Fibroblast of lung (primary cell): ENCODE data around the gene ZGRF1.

Experiments used
- EZH2 ChIP-seq: IDR thresholded peaks from 2 replicates; pipeline ENCODE4 v1.5.1; 2012; ENCODE audit warnings: low read length, control low read depth, mild to moderate bottlenecking; ENCODE audit errors: missing control alignments
- TF ChIP-seq, protein P1 (sequence below), 2 donors: IDR thresholded peaks in 1 of 2; conservative IDR thresholded peaks in 1 of 2; 1 replicate in 1 of 2; 2 replicates in 1 of 2; pipeline ENCODE4 v1.5.1; 2011 to 2012; ENCODE audit warnings: low read length in 2 of 2, control low read depth in 1 of 2, inconsistent platforms in 1 of 2, low read depth in 1 of 2, mild to moderate bottlenecking in 1 of 2

DNA sequence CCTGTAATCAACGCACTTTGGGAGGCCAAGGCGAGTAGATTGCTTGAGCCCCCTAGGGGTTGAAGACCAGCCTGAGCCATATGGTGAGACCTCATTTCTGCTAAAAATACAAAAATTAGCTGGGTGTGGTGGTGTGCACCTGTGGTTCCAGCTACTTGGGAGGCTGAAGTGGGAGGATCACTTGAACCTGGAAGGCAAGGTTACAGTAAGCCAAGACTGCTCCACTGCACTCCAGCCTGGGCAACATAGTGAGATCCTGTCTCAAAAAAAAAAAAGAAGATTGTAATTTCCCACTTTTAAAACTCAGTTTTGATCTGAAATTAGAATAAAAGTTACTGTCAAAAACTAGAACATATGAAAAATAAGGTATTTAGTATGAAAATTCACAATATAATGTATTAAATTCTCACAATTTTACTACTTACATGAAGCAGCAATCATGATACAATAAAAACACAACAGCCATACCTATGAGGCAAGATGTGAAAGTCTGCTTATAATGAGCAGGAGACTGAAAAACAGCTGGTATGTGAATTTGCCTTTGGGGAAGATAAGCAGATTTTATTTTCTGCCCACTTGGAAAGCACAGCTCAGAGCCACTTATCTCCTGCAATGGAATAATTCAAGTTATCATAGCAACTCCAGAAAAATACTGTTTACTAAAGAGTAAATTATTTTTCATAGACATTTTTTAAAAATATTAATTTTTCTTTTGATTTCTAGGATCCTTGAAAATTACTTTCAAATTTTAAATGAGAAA lies 50.6 kb downstream of the ZGRF1 start:
- TF ChIP-seq EZH2, result no peak
- TF ChIP-seq, protein P1, sequence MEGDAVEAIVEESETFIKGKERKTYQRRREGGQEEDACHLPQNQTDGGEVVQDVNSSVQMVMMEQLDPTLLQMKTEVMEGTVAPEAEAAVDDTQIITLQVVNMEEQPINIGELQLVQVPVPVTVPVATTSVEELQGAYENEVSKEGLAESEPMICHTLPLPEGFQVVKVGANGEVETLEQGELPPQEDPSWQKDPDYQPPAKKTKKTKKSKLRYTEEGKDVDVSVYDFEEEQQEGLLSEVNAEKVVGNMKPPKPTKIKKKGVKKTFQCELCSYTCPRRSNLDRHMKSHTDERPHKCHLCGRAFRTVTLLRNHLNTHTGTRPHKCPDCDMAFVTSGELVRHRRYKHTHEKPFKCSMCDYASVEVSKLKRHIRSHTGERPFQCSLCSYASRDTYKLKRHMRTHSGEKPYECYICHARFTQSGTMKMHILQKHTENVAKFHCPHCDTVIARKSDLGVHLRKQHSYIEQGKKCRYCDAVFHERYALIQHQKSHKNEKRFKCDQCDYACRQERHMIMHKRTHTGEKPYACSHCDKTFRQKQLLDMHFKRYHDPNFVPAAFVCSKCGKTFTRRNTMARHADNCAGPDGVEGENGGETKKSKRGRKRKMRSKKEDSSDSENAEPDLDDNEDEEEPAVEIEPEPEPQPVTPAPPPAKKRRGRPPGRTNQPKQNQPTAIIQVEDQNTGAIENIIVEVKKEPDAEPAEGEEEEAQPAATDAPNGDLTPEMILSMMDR (conservative IDR thresholded peaks at IDR 0.05 in 1 of 2, IDR thresholded peaks at IDR 0.05 in 1 of 2; ENCODE audit: low read depth in 1 of 2, low read length in 2 of 2), result no peak
